Measurements from ENCODE around the gene SEMA3D.

Gene SEMA3D

DNA sequence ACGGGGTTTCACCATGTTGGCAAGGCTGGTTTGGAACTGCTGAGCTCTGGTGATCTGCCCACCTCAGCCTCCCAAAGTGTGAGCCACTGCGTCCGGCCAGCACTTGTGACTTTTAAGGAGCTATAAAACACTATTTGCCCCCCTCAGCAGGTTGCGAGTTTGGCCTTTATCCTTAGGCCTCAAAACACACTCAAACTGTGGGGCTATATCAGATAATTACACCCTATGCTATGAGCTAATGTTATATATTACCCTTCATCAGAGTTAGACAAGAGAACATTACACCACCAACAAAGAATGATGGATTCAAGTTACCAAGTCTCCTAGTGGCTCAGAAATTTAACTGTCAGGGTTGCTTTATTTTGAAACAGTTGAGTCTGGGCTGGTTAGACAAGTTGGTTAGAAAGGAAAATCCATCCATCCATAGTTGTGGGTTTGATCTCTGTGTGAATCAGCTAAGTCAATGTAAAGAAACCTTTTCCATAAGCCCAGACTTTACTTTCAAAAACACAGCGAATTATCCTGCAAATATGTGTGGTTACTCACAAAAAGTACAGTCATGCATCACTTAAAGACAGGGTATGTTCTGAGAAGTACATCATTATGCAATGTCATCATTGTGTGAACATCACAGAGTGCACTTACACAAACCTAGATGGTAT, 115.8 kb downstream of the SEMA3D start:
- no peak for DNase-seq

DNA sequence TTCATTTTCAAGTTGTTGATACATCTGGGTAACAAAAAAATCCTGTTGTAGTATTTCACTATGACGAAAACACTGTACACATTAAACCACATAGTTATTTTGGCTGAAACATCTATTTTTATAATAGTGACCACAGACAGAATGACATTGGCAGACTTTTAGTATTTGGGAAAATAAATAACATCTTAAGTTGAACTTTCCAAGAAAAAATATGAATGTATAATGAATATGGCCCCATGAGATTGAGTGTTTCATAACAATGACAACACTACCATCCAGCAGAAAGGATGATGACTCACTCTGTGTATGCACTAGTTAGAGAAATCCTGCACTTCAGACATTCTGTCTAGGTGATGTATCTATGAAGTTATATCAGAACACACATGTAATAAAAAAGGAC, 118.1 kb downstream of the SEMA3D start:
- no peak for DNase-seq

DNA sequence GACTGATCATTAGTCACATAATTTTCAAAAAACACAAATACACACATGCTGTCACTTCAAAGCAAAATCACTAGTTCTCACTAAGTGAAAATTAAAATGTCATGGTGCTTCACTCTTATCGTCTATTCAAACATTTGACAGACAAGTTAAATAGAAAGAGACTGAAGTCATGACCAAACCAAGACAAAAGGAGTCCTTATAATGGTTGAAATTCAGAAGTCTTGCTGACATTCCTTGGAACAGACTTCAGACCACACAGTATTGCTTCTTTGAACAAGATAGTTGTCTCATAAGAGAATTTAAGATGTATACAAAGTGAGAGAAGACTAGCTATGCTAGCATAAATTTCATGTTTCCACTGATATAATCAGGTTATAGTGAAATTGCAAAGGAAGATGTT, 119.5 kb downstream of the SEMA3D start:
- no peak for DNase-seq

DNA sequence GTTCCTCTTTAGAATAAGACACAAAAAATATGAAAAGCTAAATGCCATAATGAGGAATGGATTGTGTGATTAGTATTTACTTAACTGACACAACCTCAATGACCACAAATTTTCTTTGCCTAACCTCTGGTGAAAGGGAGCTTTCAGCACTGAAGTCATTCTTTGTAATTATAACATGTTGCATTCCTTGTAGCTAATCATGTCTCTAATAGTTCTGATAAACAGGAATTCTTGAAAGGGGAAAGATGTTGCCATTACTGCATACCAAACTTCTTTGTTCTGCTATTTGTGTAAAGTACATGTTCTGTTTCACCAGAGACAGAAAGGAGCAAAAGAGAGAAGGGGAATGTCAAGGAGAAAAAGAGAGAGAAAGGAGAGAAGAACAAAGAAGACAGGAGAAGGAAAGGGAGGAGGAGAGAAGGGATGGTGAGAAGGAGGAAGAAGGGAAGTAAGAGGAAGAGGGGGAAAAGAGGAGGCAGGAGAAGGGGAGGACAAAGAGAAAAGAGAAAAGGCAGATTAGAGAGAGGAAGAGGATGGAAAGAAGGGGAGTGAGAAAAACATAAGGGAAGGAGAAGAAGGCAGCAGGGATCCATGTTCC, 120.9 kb downstream of the SEMA3D start:
- DNase-seq, result no peak

DNA sequence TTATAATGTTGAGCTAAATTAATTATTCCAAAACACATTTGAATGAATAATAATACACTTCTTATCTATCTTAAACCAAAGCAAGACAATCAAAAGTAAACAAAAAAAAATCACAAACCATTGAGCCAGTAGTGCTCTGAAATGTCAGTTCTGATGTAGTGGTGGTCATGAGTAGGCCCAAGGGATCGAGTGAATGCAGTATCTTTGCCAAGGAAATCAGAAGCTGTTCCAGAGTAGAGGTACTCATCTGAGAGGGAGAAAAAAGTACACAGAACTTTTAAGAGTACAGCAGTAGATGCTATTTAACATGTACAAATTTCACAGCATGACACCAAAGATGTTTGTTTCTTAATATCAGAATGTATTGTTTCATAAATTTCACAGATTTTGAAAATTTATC, 121.5 kb downstream of the SEMA3D start:
- no peak for DNase-seq

DNA sequence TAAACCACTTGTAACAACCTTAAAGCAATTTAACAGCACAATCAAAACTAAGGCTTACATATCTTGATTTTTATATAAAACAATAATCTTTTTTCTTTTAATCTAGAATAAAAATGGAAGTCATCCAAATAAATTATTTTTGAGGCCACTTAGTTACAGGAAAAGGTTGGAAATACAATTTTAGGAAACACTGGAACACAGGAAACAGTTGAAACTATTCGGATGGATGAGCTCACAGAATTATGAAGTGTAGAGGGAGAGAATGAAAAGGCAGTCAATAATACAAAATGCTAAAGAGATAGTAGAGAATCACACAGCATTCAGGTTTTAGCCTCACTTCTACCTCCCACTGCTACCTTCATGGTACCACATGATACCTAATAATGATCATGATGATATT, 124.2 kb downstream of the SEMA3D start:
- DNase-seq, result no peak

DNA sequence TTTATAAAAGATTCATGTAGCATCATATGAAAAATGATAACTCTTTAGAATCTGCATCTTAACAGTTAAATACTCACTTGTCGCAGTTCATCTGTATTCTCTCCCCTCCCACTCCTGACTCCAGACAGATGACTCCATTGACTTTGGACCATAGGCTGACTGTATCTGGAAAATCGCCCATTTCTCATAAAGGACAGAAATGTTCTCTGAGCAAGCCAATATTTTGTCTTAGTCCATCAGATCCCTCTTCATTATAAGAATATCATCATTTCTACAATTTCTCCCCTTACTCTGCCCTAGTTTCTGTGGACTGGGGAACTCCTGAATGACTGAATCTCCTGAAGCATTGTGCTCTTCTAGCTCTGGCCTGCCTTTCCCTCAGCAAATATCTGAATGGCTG, 125.4 kb downstream of the SEMA3D start:
- no peak for DNase-seq

DNA sequence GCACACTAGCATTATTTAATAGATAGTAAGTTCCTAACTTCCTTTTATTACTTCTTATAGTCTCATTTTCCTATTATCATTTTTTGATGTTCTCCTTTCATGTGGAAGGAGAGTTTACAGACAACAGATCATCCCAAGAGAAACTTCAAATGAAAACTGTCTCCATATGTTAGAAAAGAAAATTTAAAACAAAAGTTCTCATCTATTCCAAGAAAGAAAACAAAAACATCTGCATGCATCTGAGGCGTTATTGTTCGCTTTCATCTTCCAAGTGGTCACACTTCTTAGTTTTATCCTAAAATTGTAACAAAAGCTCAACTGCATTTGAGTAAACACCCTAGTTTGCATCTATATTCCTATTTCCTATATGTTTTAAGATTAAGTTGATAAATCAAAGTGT, 126.2 kb downstream of the SEMA3D start:
- no peak for DNase-seq

DNA sequence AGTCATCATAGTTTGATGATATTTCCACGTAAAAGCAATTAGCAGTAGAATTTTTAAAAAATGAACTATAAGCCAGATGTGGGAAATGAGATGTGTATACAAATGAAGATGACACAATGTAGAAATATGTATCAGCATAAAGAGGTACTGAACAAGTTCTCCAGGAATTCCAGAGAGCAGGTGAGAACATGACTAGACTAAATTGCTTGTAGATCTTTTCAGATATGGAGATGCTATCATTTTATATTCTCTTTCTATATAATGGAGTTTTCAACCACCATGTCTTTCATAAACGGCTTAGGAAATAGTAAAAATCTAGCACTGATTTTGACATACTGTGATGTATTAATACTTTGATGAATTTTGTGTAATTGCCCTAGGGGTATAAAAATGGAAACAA, 130.9 kb downstream of the SEMA3D start:
- no peak for DNase-seq

DNA sequence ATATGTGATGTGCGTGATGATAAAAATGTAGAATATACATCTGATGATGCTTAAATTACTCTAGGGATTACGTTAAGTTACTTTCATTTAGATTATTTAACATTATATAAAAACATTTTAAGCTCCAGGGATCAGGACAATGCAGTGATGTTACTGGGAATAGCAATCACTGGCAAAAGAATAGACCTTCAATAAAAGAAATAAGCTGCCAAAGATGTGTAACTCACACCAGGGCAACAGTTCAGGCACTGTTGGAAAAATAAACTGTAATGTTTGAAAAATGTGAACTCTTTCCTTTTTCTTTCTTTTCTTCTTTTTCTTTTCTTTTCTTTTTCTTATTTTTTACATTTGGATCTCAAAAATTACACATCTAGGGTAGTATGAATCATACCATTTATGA, 131.7 kb downstream of the SEMA3D start:
- DNase-seq, result no peak

DNA sequence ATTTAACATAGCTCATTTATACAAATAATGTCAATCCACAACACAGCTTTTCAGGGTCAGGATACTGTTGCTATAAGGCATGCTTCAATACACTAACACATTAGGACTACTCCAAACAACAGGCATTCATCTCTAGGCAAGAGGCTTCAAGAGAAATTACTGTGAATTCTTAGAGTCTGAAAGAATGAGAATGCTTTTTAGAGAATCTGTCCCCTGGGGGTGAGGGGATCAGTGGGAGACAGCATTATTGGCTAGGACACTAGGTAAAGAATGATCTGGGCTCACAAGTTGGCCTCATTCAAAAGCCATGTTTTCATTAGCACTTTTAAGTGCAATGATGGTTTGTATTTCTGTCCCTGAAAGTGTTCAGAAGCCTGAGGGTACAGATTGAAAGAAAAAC, 132.6 kb downstream of the SEMA3D start:
- DNase-seq, result no peak

DNA sequence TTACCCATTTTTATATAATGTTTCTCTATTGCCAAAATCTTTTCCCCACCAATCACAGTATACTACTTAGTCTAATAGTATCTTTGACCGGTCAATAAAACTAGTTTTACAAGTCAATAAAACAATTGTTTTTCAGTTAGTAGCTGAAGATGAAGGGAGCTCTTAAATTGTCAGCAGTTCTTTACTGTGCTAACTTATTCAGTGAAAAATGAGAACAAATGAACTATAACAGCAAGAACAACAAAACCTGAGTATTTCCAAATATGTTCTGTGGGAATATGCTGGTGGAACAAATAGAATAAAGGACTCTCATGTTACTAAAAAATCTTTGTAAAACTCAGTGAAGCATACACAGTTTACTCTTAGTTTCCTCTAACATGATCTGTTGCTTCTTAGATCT, 134.0 kb downstream of the SEMA3D start:
- DNase-seq, result no peak

DNA sequence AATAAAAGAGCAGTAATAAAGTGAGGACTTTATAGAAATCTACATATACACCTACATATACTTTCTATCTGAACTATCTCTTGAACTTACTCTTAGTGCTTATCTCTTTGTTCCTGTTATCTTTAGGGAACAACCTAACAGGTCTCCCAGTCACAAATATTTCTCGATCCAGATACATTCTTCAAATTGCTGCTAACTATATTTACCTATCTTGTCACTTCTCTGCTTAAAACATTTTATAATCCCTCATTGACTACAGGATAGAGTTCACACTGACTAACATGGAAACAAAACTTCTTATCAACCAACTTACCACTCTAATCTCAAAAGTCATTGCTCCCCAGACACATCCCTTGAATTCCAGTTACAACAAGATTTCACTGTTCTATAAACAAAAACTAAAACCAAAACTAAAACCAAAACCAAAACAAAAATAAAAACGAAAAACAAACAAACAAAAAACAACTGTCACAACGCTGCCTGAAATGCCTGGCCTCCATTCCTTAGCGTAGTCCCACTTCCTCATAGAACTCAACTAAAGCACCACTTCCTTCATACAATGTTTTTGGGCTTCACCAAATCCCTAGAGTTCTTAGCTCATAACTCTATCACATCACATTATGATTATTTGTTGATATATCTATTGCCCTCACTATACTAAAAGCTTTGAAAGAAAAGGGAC, 134.7 kb downstream of the SEMA3D start:
- DNase-seq, result no peak

DNA sequence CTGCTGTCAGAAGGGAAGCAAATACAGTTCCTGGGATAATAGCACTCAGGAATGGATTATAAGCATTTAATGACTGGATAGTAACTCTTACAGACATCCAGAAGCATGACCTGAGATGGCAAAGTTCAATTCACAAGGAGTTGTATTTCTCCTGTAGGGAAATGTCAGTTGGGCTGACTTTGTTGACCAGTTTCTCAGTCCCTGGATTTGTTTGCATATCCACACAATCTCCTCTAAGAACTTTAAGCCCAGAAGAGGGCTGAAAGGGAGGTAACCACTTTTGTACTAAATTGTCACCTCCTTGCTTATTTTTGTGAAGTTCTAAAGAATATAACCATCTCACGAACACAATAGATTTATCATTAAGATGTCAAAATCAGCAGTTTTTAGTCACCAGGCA, 140.3 kb downstream of the SEMA3D start:
- DNase-seq, result no peak

DNA sequence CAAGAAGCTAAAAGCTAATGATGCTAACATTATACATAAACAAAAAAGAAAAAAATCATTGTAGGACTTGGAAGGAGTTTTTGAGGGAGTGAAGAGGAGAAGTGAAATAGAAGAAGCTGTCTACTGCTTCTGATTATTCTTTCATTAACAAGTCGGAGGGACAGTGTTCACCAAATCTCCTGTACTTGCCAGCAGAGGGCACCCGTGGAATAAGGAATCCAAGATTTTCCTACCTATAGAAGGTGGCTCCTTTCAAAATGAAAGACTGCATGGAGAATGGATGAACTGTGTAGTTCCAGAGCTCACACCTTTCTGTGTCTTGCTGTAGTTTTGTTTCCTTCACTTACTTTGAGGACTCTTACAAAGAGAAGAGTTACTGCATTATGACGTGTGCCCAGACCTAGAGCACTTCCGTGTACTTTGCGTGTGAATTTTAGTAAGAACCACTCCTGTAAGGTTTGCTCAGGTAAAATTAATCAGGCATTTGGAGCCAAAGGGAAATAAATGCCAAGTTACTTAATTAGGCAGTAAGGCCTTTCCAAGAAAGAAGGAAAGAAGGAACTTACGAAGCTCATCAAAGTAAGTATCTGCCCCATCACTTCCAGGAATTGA, 145.1 kb downstream of the SEMA3D start:
- DNase-seq, result no peak

DNA sequence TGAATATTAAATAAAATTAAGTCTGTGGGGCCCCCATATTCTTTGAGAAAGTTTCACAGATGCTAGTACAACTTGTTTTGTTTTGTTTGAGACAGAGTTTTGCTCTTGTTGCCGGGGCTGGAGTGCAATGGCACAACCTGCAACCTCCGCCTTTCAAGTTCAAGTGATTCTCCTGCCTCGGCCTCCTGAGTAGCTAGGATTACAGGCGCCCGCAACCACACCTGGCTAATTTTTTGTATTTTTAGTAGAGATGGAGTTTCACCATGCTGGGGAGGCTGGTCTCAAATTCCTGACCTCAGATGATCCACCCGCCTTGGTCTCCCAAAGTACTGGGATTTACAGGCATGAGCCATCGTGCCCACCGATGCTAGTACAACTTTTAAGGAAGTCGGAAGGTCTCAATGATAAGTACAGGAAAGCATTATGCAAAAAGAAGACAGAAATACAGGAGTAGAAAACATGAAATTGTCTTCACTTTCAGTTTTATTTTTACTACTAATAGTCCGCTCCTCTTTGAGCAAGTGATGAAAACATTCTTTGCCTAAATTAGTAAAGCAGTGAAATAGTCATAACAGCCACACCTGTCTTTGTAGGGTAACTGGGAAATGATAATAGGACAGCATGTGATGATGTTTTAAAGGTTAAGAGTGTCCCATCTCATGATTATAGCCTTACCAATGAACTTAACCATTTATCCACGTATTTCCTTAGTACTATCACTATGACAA, 147.5 kb downstream of the SEMA3D start:
- no peak for DNase-seq

DNA sequence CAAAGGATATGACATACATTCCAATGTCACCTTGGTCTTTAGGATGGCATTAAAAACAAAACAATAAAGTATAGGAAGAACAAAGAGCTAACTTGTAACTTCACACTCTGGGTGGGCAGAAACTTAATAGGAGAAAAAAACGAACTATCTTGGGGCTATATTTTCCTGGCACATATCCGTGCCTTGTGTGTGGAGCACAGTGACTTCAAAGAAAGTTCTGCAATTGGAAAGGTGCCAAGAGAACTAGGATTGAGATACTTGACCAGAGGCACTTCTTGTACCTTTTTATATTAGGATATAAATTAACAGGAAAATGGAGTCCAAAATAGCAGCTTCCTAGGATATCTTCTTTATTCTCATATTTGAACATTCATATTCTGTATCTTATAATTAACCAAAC, 148.4 kb downstream of the SEMA3D start:
- DNase-seq, result no peak

DNA sequence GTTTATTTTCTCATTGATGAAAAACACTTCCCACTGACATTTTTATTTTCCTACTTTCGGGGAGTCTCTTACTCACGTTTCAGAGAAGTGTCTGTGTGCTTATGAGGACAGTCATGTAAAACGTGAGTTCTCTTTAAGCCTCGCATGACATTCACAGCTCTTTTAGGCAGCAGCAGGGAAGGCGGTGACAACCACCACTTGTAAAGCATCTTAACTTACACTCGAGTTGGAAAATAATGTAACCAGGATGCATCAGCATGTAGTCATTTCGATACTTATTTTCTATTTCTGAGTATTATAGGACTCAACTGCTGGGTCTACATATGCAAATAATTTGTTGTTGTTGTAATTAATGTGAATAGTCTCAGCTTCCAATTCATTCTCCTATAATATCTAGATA, 153.6 kb downstream of the SEMA3D start:
- no peak for DNase-seq

DNA sequence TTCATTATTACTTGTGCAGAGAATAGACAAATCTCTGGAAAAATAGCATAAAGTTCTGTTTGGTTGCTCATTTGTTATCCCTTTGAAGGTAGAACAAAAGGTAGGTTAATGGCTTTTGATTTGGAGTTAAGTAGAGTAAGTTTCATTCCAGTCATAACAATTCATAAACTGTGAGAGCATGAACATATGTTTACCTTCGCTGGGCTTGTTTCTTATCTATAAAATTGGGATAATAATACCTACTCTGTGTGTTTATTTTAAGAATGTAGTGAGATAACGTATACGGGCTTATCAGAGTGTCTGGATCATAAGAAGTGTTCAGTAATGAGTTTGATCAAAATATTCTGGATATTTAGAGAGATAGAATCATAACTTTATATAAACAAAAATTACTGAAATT, 155.4 kb downstream of the SEMA3D start:
- no peak for DNase-seq

DNA sequence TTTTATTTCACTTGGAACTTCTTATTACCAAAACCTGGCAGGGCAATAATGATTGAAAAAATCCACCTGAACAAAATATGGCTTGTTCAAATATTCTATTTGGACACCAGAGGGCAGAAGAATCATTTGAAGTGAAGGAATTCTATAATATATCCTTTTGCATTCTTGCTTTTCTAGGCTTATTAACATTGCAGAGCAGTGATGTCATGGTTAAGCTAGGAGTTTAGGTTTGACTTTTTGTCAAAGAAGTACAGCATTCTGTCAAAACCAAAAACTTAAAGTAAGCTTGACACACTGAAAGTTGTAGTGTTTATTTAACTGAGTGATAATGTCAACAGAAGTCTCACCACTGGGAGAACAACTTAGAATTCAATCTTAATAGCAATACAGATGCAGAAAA, 156.0 kb downstream of the SEMA3D start:
- no peak for DNase-seq

DNA sequence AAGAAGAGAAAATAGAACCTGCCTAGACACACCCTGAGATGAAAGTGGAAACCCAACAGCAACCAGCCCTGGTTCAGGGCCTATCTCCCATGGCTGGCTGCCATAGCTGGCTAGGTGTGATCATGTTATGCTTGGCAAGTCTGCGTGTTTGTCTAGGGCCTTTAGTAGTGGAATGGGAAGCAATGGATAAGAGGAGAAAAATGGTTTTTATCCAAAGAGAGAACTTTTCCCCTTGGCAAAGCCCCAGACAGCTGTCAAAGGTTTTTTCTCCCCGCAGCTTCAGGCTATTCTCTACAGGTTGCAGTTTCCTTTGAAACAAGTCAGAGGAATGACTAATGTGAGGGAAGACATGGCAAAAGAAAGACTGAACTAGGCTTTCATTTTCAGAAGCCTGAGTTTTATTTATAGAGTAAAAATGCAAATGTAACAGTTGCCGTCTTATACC, 161.5 kb downstream of the SEMA3D start:
- DNase-seq, result no peak

DNA sequence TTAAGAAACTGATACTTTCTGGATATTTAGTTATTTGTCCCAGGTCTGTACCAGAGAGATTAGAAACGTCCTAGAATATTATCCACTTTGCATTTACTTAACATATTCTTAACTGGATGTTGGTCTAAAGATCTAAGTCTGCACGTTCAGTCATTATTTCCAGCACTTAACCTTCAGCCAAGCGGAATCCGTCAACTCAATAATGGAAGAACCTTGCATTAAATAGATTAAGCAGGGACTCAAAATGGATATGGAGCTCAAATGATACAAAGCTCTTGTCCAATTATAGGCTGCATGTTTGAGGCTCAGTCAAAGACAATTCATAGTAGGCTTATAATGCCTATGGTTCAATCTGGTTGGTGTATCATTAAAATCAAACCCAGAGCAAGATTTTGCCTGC, 162.9 kb downstream of the SEMA3D start:
- no peak for DNase-seq

DNA sequence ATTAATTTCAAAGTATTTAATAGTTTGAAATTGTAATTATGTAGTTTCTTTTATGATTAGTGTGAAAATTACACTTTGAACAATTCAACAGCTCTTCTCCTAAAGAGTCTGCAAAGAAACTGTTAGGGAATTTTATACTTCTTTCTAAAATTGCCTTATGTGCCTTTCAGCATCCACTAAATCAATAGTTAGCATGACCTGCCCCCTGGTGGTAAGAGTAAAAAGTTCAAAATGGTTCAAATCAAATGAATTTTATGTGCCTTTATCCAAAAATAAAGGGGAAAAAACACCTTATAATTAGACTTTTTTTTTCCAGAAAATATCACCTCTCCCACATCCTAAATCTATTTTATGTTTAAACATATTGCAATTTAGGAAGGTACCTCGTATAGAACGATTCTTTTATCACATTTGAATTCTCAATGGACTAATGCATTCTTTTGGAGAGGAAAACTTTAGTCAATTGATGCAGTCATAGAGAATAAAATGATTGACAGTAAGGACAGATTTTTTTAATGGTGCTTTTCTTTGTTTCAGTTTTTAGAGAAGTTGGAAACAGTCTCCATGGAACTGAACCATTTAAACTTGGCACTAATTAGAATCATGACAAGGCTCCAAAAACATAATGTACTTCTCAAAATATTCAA, 163.7 kb downstream of the SEMA3D start:
- DNase-seq, result peak; percentile 36

Data from CD4-positive, alpha-beta T cell treated with Interleukin-17A for 4 hours (primary cell).